ENCODE measurements around the gene CHCHD3.
"Not testable (repeated sequence)": the region's sequence is repeated elsewhere in the genome, so short reads cannot be mapped to it uniquely, and the experiment has no call there.

DNA sequence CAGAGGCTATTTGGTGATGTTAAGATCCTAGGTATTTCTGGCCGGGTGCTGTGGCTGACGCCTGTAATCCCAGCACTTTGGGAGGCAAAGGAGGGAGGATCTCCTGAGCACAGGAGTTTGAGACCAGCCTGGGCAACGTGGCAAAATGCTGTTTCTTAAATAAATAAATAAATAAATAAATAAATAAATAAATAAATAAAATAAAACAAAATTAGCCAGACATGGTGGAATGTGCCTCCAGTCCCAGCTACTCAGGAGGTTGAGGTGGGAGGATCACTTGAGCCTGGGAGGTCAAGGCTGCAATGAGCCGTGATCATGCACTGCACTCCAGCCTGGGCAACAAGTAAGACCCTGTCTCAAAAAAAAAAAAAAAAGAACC lies 114.4 kb downstream of the CHCHD3 start:
- TF ChIP-seq, protein P1, sequence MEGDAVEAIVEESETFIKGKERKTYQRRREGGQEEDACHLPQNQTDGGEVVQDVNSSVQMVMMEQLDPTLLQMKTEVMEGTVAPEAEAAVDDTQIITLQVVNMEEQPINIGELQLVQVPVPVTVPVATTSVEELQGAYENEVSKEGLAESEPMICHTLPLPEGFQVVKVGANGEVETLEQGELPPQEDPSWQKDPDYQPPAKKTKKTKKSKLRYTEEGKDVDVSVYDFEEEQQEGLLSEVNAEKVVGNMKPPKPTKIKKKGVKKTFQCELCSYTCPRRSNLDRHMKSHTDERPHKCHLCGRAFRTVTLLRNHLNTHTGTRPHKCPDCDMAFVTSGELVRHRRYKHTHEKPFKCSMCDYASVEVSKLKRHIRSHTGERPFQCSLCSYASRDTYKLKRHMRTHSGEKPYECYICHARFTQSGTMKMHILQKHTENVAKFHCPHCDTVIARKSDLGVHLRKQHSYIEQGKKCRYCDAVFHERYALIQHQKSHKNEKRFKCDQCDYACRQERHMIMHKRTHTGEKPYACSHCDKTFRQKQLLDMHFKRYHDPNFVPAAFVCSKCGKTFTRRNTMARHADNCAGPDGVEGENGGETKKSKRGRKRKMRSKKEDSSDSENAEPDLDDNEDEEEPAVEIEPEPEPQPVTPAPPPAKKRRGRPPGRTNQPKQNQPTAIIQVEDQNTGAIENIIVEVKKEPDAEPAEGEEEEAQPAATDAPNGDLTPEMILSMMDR (IDR thresholded peaks at IDR 0.05), result not testable (repeated sequence)
- TF ChIP-seq POLR2A (IDR thresholded peaks at IDR 0.05), result not testable (repeated sequence)
